GM06990 (cell line): ENCODE data around the gene IFT81.

ENCODE experiments used
- DNase-seq: peaks from one replicate; pipeline ENCODE4 v3.0.0-alpha.2; 2011; ENCODE audit not compliant: insufficient read length; ENCODE audit errors: extremely low read depth
- H3K27me3 ChIP-seq: replicated peaks from 2 replicates; pipeline ENCODE4 v1.6.0; 2011; ENCODE audit warnings: low read length; ENCODE audit not compliant: control insufficient read depth, insufficient read depth
- H3K36me3 ChIP-seq: 2 replicates; pipeline ENCODE4 v1.5.1; 2011; ENCODE audit warnings: low read length; ENCODE audit not compliant: control insufficient read depth, insufficient read depth
- H3K4me3 ChIP-seq: replicated peaks from 2 replicates; pipeline ENCODE4 v1.5.1; 2011; ENCODE audit warnings: low read depth, mild to moderate bottlenecking, control low read depth, low read length
- CTCF ChIP-seq: IDR thresholded peaks from 2 replicates; pipeline ENCODE4 v1.5.1; 2011; ENCODE audit warnings: low read length, control low read depth, mild to moderate bottlenecking, inconsistent platforms; ENCODE audit not compliant: insufficient read depth, poor library complexity, severe bottlenecking

IFT81 gene

DNA sequence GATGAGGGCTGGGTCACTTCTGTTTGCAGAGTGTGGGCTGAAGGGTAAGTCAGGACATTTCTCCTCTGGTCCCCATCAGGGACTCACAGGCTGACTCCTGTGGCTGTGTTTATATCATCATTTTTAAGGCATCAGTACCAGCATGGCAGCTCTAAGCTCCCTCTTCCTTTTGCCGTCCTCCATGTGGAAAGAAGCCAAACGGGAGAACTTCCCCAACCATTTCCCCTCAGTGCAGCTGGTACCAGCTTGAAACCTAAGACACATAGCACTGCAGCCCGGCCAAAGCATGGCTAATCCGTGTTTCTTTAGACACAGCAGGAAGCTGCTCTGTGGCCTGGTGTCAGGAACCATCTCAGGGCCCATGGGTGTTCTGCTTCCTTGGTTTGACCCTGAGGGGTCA lies 124.9 kb downstream of the IFT81 start:
- Histone ChIP-seq H3K36me3 (no peaks in the 10 kb centered on the region), H3K4me3 (no peak overlapping the region), H3K27me3 (no peaks in the 10 kb centered on the region)
- TF ChIP-seq CTCF = no peak
- DNase-seq = no peak

GRCh38 chr12:110249716-110250225 lies 125.6 kb downstream of the IFT81 start:
- Histone ChIP-seq H3K4me3 (no peak overlapping the region), H3K27me3 (no peaks in the 10 kb centered on the region), H3K36me3 (no peaks in the 10 kb centered on the region)
- no peak for DNase-seq
- TF ChIP-seq CTCF = no peak

DNA sequence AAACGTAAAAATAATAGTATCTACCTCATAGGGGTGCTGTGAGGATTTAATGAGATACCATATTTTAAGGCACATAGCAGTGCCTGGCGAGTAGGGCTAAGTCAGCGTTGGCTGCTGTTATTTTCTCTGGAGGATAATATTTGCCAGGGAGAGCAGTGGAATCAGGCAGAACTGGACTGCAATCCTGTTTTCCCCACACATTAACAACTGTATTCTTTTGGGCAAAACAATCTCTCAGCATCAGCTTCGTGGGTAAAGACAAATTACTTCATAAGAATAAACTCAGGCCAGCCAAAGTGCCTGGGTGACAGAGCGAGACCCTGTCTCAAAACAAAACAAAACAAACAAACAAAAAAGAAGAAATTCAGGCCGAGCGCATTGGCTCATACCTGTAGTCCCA lies 127.2 kb downstream of the IFT81 start:
- no peak for TF ChIP-seq CTCF
- Histone ChIP-seq H3K4me3 (no peak overlapping the region), H3K36me3 (no peaks in the 10 kb centered on the region), H3K27me3 (no peaks in the 10 kb centered on the region)
- no peak for DNase-seq

DNA sequence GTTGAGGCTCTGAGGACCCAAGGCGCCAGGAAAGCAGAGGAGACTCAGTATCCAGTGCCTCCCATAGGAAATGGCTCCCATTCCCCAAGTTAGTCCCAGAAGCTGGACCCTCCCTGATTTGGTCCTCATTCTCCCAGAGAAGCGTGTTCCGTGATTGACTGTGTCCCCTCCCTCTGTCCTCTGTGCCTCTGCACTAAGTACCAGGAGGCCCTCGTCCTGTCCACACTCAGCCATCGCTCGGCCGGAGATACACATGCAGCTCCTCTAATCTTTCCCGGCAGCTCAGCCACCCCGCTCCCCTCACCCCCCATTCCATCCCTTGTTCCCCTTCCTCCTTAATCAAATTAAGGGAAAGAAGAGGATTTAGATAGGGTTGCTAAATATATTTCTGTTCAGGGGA lies 128.6 kb downstream of the IFT81 start:
- Histone ChIP-seq H3K4me3 (no peak overlapping the region), H3K36me3 (no peaks in the 10 kb centered on the region), H3K27me3 (no peaks in the 10 kb centered on the region)
- no peak for DNase-seq
- TF ChIP-seq CTCF = no peak

DNA sequence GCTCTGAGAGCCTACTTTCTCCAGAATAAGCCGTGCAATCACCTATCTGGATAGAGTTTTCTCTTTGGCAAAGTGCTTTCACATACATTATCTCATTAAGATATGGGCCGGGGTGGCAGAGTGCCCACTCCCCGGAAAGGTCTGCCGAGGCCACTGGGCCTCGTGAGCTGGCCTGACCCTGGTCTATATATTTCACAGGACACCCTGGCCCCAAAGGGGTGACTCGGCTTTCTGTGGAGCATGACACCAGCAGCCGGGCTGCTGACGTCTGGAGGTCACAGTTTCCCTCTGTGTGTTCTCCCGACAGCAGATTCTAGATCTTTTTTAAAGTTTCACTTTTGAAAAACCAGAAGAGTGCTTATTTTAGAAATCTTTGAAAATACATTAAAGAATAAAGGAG lies 129.0 kb downstream of the IFT81 start:
- DNase-seq = no peak

More for the DNA sequence above, 129.0 kb downstream of the IFT81 start:
- Histone ChIP-seq H3K36me3 (no peaks in the 10 kb centered on the region), H3K27me3 (no peaks in the 10 kb centered on the region), H3K4me3 (no peak overlapping the region)
- no peak for TF ChIP-seq CTCF
